Astrocyte (in vitro differentiated cells and primary cell): ENCODE measurements around the gene IDUA. TPM values are rescaled to one million over a fixed set of nuclear protein-coding genes. Genes with fewer than 3 reads are reported as not detected.

Experiments
- DNase-seq: peaks from one replicate; pipeline ENCODE4 v3.0.0-alpha.2; 2010; ENCODE audit warnings: low read depth
- FAIRE-seq: peaks from 2 replicates; lab custom pipeline; 2011; peaks lifted over from hg19 to GRCh38; lab: Jason Lieb, UNC
- H2AFZ ChIP-seq: 2 replicates; pipeline ENCODE4 v1.6.0; 2012; ENCODE audit warnings: low read depth, low read length, inconsistent platforms
- H3K27ac ChIP-seq: 2 replicates; pipeline ENCODE4 v1.5.1; 2011; ENCODE audit warnings: low read depth, low read length, inconsistent platforms
- H3K27me3 ChIP-seq: 2 replicates; pipeline ENCODE4 v1.6.0; 2011; ENCODE audit warnings: low read length, inconsistent platforms; ENCODE audit not compliant: insufficient read depth
- H3K36me3 ChIP-seq: 2 replicates; pipeline ENCODE4 v1.5.1; 2011; ENCODE audit warnings: low read length, inconsistent platforms; ENCODE audit not compliant: insufficient read depth
- H3K4me1 ChIP-seq: 2 replicates; pipeline ENCODE4 v1.5.1; 2011; ENCODE audit warnings: low read length, inconsistent platforms; ENCODE audit not compliant: insufficient read depth
- H3K4me2 ChIP-seq: 2 replicates; pipeline ENCODE4 v1.6.0; 2012; ENCODE audit warnings: low read length, inconsistent platforms
- H3K4me3 ChIP-seq: 2 replicates; pipeline ENCODE4 v1.5.1; 2011; ENCODE audit warnings: low read depth, mild to moderate bottlenecking, low read length, inconsistent platforms; ENCODE audit not compliant: insufficient read depth
- H3K79me2 ChIP-seq: 2 replicates; pipeline ENCODE4 v1.6.0; 2012; ENCODE audit warnings: mild to moderate bottlenecking, low read length, inconsistent platforms; ENCODE audit not compliant: insufficient read depth
- H3K9ac ChIP-seq: 2 replicates; pipeline ENCODE4 v1.6.0; 2012; ENCODE audit warnings: mild to moderate bottlenecking, low read length, inconsistent platforms
- H3K9me3 ChIP-seq: 2 replicates; pipeline ENCODE4 v1.5.1; 2012; ENCODE audit warnings: low read depth, mild to moderate bottlenecking, low read length, inconsistent platforms; ENCODE audit not compliant: insufficient read depth
- H4K20me1 ChIP-seq: 2 replicates; pipeline ENCODE4 v1.6.0; 2012; ENCODE audit warnings: low read length, inconsistent platforms; ENCODE audit not compliant: insufficient read depth
- H3K27ac Mint-ChIP-seq: one replicate; pipeline ENCODE4 v1.8.0; 2021; ENCODE audit warnings: mild to moderate bottlenecking, mixed read lengths; ENCODE audit not compliant: unreplicated experiment
- H3K27me3 Mint-ChIP-seq: one replicate; pipeline ENCODE4 v1.8.0; 2021; ENCODE audit warnings: low read depth, mixed read lengths; ENCODE audit not compliant: unreplicated experiment
- H3K36me3 Mint-ChIP-seq: one replicate; pipeline ENCODE4 v1.8.0; 2021; ENCODE audit warnings: low read depth, mixed read lengths; ENCODE audit not compliant: unreplicated experiment
- H3K4me1 Mint-ChIP-seq: one replicate; pipeline ENCODE4 v1.8.0; 2021; ENCODE audit warnings: low read depth, mixed read lengths; ENCODE audit not compliant: unreplicated experiment
- H3K4me3 Mint-ChIP-seq: one replicate; pipeline ENCODE4 v1.8.0; 2021; ENCODE audit warnings: mild to moderate bottlenecking, moderate library complexity, mixed read lengths; ENCODE audit not compliant: unreplicated experiment
- H3K9me3 Mint-ChIP-seq: one replicate; pipeline ENCODE4 v1.8.0; 2021; ENCODE audit warnings: mild to moderate bottlenecking, mixed read lengths; ENCODE audit not compliant: unreplicated experiment
- CTCF ChIP-seq: IDR thresholded peaks from 2 replicates; pipeline ENCODE4 v1.5.1; 2011; ENCODE audit warnings: low read depth, mild to moderate bottlenecking, inconsistent platforms, low read length, moderate library complexity; ENCODE audit not compliant: insufficient read depth
- EZH2 ChIP-seq: IDR thresholded peaks from 2 replicates; pipeline ENCODE4 v1.6.1; 2012; ENCODE audit warnings: mild to moderate bottlenecking, low read length, inconsistent platforms; ENCODE audit not compliant: insufficient read depth
- total RNA-seq: library from RNA; stranded (reverse); gene quantifications from 2 replicates; pipeline ENCODE4 v1.2.1, GENCODE V29; 2021

IDUA gene
- total RNA-seq, 1 donor from 2014 or later, result 20.5 TPM

- H3K27me3 ChIP-seq, result peaks cover 16% of the 10 kb centered on the region
- DNase-seq (peak; percentile 30), FAIRE-seq (no peak)
- Mint-ChIP-seq H3K4me1 (peaks cover 2% of the 10 kb centered on the region), H3K27me3 (peaks cover 19% of the 10 kb centered on the region), H3K27ac (no peak overlapping the region), H3K36me3 (peaks cover 4% of the 10 kb centered on the region), H3K9me3 (peaks cover 2% of the 10 kb centered on the region), H3K4me3 (peak overlapping the region; percentile 68)
- TF ChIP-seq EZH2, result no peak
- no peak for TF ChIP-seq CTCF
- H3K27ac ChIP-seq, result no peak overlapping the region
- H3K4me2 ChIP-seq, result peak overlapping the region; percentile 84
- H4K20me1 ChIP-seq, result peaks cover 45% of the 10 kb centered on the region
- peak overlapping the region; percentile 58 for H3K4me3 ChIP-seq
- H3K79me2 ChIP-seq, result peaks cover 39% of the 10 kb centered on the region
- H3K9ac ChIP-seq, result peak overlapping the region; percentile 71
- H3K4me1 ChIP-seq, result peaks cover 28% of the 10 kb centered on the region
- peak overlapping the region; percentile 34 for H2AFZ ChIP-seq
- no peaks in the 10 kb centered on the region for H3K36me3 ChIP-seq
- H3K9me3 ChIP-seq, result no peaks in the 10 kb centered on the region
Observed at GRCh38 chr4:1012034-1012739, 25.3 kb downstream of the IDUA start.

GRCh38 chr4:1013225-1014073, 26.6 kb downstream of the IDUA start:
- peaks cover 36% of the 10 kb centered on the region for H3K4me1 ChIP-seq
- H3K4me3 Mint-ChIP-seq, result peak overlapping the region; percentile 52

More at GRCh38 chr4:1013225-1014073, 26.6 kb downstream of the IDUA start:
- no peak overlapping the region for H2AFZ ChIP-seq
- H3K79me2 ChIP-seq, result peaks cover 51% of the 10 kb centered on the region
- H4K20me1 ChIP-seq, result peaks cover 57% of the 10 kb centered on the region
- H3K9ac ChIP-seq, result no peak overlapping the region
- peak overlapping the region; percentile 44 for H3K27ac Mint-ChIP-seq
- peaks cover 7% of the 10 kb centered on the region for H3K27me3 ChIP-seq
- TF ChIP-seq CTCF (no peak), EZH2 (no peak)
- peaks cover 2% of the 10 kb centered on the region for H3K4me1 Mint-ChIP-seq
- peaks cover 2% of the 10 kb centered on the region for H3K36me3 Mint-ChIP-seq
- H3K9me3 Mint-ChIP-seq, result peaks cover 2% of the 10 kb centered on the region
- H3K4me2 ChIP-seq, result peak overlapping the region; percentile 84
- no peaks in the 10 kb centered on the region for H3K9me3 ChIP-seq
- H3K36me3 ChIP-seq, result no peaks in the 10 kb centered on the region
- H3K4me3 ChIP-seq, result no peak overlapping the region
- no peak overlapping the region for H3K27ac ChIP-seq
- peaks cover 8% of the 10 kb centered on the region for H3K27me3 Mint-ChIP-seq
- FAIRE-seq (no peak), DNase-seq (no peak)
